ENCODE results near the gene SASH1.
A peak's percentile ranks its signal among the peaks of the same experiment; 100 is the strongest.

The SASH1 gene

GRCh38 chr6:148328876-148329555 is 13.6 kb upstream of the SASH1 start:
- no peak for DNase-seq (ENCODE audit: low read depth)
- TF ChIP-seq CTCF (conservative IDR thresholded peaks at IDR 0.05; ENCODE audit: low read depth, low read length), result no peak
- H3K4me3 ChIP-seq (ENCODE audit: low read length), result no peak overlapping the region

- no peak overlapping the region for H3K4me3 ChIP-seq (ENCODE audit: low read length)
- DNase-seq (ENCODE audit: low read depth), result peak; percentile 82
- TF ChIP-seq CTCF (conservative IDR thresholded peaks at IDR 0.05; ENCODE audit: low read depth, low read length), result no peak
These were observed 12.8 kb upstream of the SASH1 start for GRCh38 chr6:148329596-148330381.

- DNase-seq (ENCODE audit: low read depth), result no peak
- H3K4me3 ChIP-seq (ENCODE audit: low read length), result no peak overlapping the region
- TF ChIP-seq CTCF (conservative IDR thresholded peaks at IDR 0.05; ENCODE audit: low read depth, low read length), result no peak
These were observed 10.6 kb upstream of the SASH1 start for GRCh38 chr6:148332088-148332487.

- no peak for TF ChIP-seq CTCF (conservative IDR thresholded peaks at IDR 0.05; ENCODE audit: low read depth, low read length)
- no peak overlapping the region for H3K4me3 ChIP-seq (ENCODE audit: low read length)
These were observed 5.7 kb upstream of the SASH1 start for GRCh38 chr6:148336901-148337300.

GRCh38 chr6:148339766-148340165 is 2.9 kb upstream of the SASH1 start:
- no peak overlapping the region for H3K4me3 ChIP-seq (ENCODE audit: low read length)
- no peak for DNase-seq (ENCODE audit: low read depth)
- no peak for TF ChIP-seq CTCF (conservative IDR thresholded peaks at IDR 0.05; ENCODE audit: low read depth, low read length)

More at GRCh38 chr6:148336901-148337300, 5.7 kb upstream of the SASH1 start:
- DNase-seq (ENCODE audit: low read depth), result no peak

GRCh38 chr6:148340586-148341297 is 1.9 kb upstream of the SASH1 start:
- no peak overlapping the region for H3K4me3 ChIP-seq (ENCODE audit: low read length)
- no peak for DNase-seq (ENCODE audit: low read depth)
- TF ChIP-seq CTCF (conservative IDR thresholded peaks at IDR 0.05; ENCODE audit: low read depth, low read length), result no peak
